Smooth muscle cell (in vitro differentiated cells): Measurements from ENCODE around the gene SYT17. TPM values are rescaled to one million over a fixed set of nuclear protein-coding genes. Genes with fewer than 3 reads are reported as not detected.

Source experiments
- DNase-seq: peaks from one replicate; lab custom pipeline; 2025; ENCODE audit not compliant: unreplicated experiment; lab: John Stamatoyannopoulos, UW
- H2AFZ ChIP-seq: fragments of 200-600 bp; sonication (generic); 2 replicates; pipeline ENCODE4 v1.6.0; 2016; ENCODE audit warnings: antibody characterized with exemption, low read depth, mild to moderate bottlenecking
- H3F3A ChIP-seq: fragments of 200-600 bp; sonication (generic); 2 replicates; pipeline ENCODE4 v1.6.0; 2017; ENCODE audit warnings: antibody characterized with exemption, low read depth
- H3K27ac ChIP-seq: fragments of 200-600 bp; sonication (generic); 2 replicates; pipeline ENCODE4 v1.5.1; 2016; ENCODE audit warnings: low read depth, mild to moderate bottlenecking
- H3K27me3 ChIP-seq: fragments of 200-600 bp; sonication (generic); 2 replicates; pipeline ENCODE4 v1.6.1; 2016; ENCODE audit warnings: low read depth, mild to moderate bottlenecking
- H3K36me3 ChIP-seq: fragments of 200-600 bp; sonication (generic); 2 replicates; pipeline ENCODE4 v1.5.1; 2016; ENCODE audit warnings: low read depth
- H3K4me1 ChIP-seq: fragments of 200-600 bp; sonication (generic); 2 replicates; pipeline ENCODE4 v1.5.1; 2016; ENCODE audit warnings: low read depth
- H3K4me2 ChIP-seq: fragments of 200-600 bp; sonication (generic); 2 replicates; pipeline ENCODE4 v1.6.0; 2016; ENCODE audit warnings: mild to moderate bottlenecking
- H3K4me3 ChIP-seq: fragments of 200-600 bp; sonication (generic); 2 replicates; pipeline ENCODE4 v1.5.1; 2016; ENCODE audit warnings: mild to moderate bottlenecking
- H3K79me2 ChIP-seq: fragments of 200-600 bp; sonication (generic); 2 replicates; pipeline ENCODE4 v1.6.0; 2016; ENCODE audit warnings: low read depth, mild to moderate bottlenecking
- H3K9ac ChIP-seq: fragments of 200-600 bp; sonication (generic); 2 replicates; pipeline ENCODE4 v1.6.0; 2016; ENCODE audit warnings: low read depth
- H3K9me3 ChIP-seq: fragments of 200-600 bp; sonication (generic); replicated peaks from 2 replicates; pipeline ENCODE4 v1.5.1; 2016; ENCODE audit warnings: low read depth
- H4K20me1 ChIP-seq: fragments of 200-600 bp; sonication (generic); 2 replicates; pipeline ENCODE4 v1.6.0; 2016; ENCODE audit warnings: low read depth
- WGBS: methylation state at CpG from one replicate; pipeline ENCODE4 v1.1.7; 2016; ENCODE audit warnings: low lambda C conversion rate; 5-methylcytosine and 5-hydroxymethylcytosine counted together
- polyA plus RNA-seq: library from polyadenylated mRNA; unstranded; fragments of >200 nt; fragmentation: Nextera tagmentation; extraction: Ambion mirVana; gene quantifications from 2 replicates; pipeline ENCODE4 v1.2.1, GENCODE V29; 2016
- total RNA-seq: library from RNA; depleted of rRNA; stranded (reverse); fragments of >200 nt; gene quantifications from 2 replicates; pipeline ENCODE4 v1.2.3, GENCODE V29; 2014
- TF ChIP-seq, protein P1 (sequence below): fragments of 200-600 bp; sonication (generic); IDR thresholded peaks from 2 replicates; pipeline ENCODE4 v1.5.1; 2017; ENCODE audit warnings: borderline replicate concordance, mild to moderate bottlenecking, antibody characterized with exemption; ENCODE audit not compliant: insufficient read depth, poor library complexity, severe bottlenecking

The SYT17 gene
- total and polyA plus RNA-seq, 2 experiments from 2014 or later: 2.0 to 3.9 TPM

GRCh38 chr16:19128454-19129200 lies 39.4 kb upstream of the SYT17 start:
- no peaks in the 10 kb centered on the region for H4K20me1 ChIP-seq
- H3K4me3 ChIP-seq: no peak overlapping the region
- H3F3A ChIP-seq: peaks cover 46% of the 10 kb centered on the region
- H3K36me3 ChIP-seq: no peaks in the 10 kb centered on the region
- H3K4me2 ChIP-seq: no peak overlapping the region
- TF ChIP-seq, protein P1, sequence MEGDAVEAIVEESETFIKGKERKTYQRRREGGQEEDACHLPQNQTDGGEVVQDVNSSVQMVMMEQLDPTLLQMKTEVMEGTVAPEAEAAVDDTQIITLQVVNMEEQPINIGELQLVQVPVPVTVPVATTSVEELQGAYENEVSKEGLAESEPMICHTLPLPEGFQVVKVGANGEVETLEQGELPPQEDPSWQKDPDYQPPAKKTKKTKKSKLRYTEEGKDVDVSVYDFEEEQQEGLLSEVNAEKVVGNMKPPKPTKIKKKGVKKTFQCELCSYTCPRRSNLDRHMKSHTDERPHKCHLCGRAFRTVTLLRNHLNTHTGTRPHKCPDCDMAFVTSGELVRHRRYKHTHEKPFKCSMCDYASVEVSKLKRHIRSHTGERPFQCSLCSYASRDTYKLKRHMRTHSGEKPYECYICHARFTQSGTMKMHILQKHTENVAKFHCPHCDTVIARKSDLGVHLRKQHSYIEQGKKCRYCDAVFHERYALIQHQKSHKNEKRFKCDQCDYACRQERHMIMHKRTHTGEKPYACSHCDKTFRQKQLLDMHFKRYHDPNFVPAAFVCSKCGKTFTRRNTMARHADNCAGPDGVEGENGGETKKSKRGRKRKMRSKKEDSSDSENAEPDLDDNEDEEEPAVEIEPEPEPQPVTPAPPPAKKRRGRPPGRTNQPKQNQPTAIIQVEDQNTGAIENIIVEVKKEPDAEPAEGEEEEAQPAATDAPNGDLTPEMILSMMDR: no peak
- WGBS: 74% methylated on average over 7 of the region's 7 CpGs
- no peaks in the 10 kb centered on the region for H3K27me3 ChIP-seq
- H3K79me2 ChIP-seq: peaks cover 4% of the 10 kb centered on the region
- no peaks in the 10 kb centered on the region for H3K9me3 ChIP-seq
- H2AFZ ChIP-seq: no peak overlapping the region
- H3K9ac ChIP-seq: no peak overlapping the region
- H3K4me1 ChIP-seq: peaks cover 7% of the 10 kb centered on the region
- DNase-seq: no peak
- H3K27ac ChIP-seq: no peak overlapping the region

- H2AFZ ChIP-seq: no peak overlapping the region
- 70% methylated on average over 7 of the region's 7 CpGs for WGBS
- no peaks in the 10 kb centered on the region for H4K20me1 ChIP-seq
- H3K9ac ChIP-seq: peak overlapping the region; percentile 77
- H3K79me2 ChIP-seq: no peaks in the 10 kb centered on the region
- H3K9me3 ChIP-seq: no peaks in the 10 kb centered on the region
- peak overlapping the region; percentile 95 for H3K27ac ChIP-seq
- peak overlapping the region; percentile 79 for H3K4me2 ChIP-seq
- H3K4me1 ChIP-seq: peaks cover 7% of the 10 kb centered on the region
- TF ChIP-seq, protein P1: no peak
- no peak for DNase-seq
- H3K27me3 ChIP-seq: no peaks in the 10 kb centered on the region
- peaks cover 51% of the 10 kb centered on the region for H3F3A ChIP-seq
- H3K36me3 ChIP-seq: no peaks in the 10 kb centered on the region
- H3K4me3 ChIP-seq: no peak overlapping the region
Measured at GRCh38 chr16:19130385-19130784, 37.7 kb upstream of the SYT17 start.

DNA sequence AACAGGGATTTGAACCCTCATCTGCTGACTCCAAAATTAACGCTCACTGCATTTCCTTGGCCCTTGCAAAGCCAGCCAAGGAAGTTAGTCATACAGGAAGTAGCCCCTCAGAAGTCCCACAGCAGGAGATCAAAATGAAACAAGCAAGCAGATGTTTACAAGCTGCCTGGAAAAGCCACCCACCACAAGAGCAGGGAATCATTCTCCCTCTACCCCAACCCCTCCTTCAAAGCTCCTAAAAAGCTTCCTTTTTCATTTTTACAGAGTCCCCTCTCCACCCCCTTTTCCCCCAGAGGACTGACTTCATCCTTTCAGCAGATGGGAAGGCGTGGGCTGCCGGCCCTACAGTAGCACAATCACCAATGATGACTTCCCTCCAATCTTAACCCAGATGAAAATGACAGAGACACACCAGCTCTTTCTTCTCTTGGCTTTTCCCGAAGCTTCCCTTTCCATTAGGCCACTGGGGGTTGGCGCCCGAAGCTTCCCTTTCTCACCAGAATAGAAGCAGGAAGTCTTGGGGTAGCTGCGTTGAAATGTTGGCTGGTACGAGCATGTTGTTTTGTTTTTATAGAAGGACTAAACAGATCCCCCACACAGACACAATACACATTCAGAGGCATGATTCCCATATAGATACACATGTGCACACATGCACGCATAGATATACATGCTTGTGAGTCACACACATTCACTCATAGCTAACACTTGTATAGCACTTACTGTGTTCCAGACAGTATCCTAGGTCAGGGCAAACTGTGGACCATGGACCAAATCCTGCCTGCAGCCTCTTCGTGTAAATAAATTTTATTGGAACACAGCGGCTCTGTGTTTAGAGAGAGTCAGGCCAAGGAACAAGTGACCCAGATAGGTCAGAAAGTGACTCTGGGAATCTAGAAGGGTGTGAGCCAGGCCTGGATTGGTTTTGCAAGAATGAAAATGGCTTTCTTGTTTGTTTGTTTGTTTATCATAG lies 36.9 kb upstream of the SYT17 start:
- Histone ChIP-seq H4K20me1 (no peaks in the 10 kb centered on the region), H3K36me3 (no peaks in the 10 kb centered on the region), H3K79me2 (no peaks in the 10 kb centered on the region), H3K4me1 (peaks cover 7% of the 10 kb centered on the region), H2AFZ (peak overlapping the region; percentile 62), H3K4me2 (peak overlapping the region; percentile 79), H3K9me3 (no peaks in the 10 kb centered on the region), H3K27me3 (no peaks in the 10 kb centered on the region), H3F3A (peaks cover 52% of the 10 kb centered on the region), H3K27ac (peak overlapping the region; percentile 95), H3K9ac (peak overlapping the region; percentile 77), H3K4me3 (no peak overlapping the region)
- WGBS: 20% methylated on average over 11 of the region's 11 CpGs
- TF ChIP-seq, protein P1: no peak
- no peak for DNase-seq
